Measurements from ENCODE around the gene IMMP2L.

IMMP2L gene

GRCh38 chr7:110861163-110861562 lies 701.1 kb downstream of the IMMP2L start:
- Mint-ChIP-seq H3K9me3 (no peaks in the 10 kb centered on the region), H3K4me3 (no peak overlapping the region), H3K4me1 (no peaks in the 10 kb centered on the region), H3K27ac (ENCODE audit: low read depth) (no peak overlapping the region), H3K36me3 (ENCODE audit: insufficient read depth) (peaks cover 2% of the 10 kb centered on the region), H3K27me3 (no peaks in the 10 kb centered on the region)
- no peak for DNase-seq (ENCODE audit: low spot score in 2 of 2)
- ATAC-seq (replicated peaks; ENCODE audit: extremely low read depth, poor library complexity, severe bottlenecking): no peak

GRCh38 chr7:110857106-110857505 lies 705.2 kb downstream of the IMMP2L start:
- Mint-ChIP-seq H3K27me3 (no peaks in the 10 kb centered on the region), H3K4me3 (no peak overlapping the region), H3K4me1 (no peaks in the 10 kb centered on the region), H3K27ac (ENCODE audit: low read depth) (no peak overlapping the region), H3K9me3 (no peaks in the 10 kb centered on the region), H3K36me3 (ENCODE audit: insufficient read depth) (peaks cover 2% of the 10 kb centered on the region)
- no peak for DNase-seq (ENCODE audit: low spot score in 2 of 2)
- no peak for ATAC-seq (replicated peaks; ENCODE audit: extremely low read depth, poor library complexity, severe bottlenecking)

- no peak for ATAC-seq (replicated peaks; ENCODE audit: extremely low read depth, poor library complexity, severe bottlenecking)
Measured at GRCh38 chr7:110856704-110857103, 705.6 kb downstream of the IMMP2L start.

GRCh38 chr7:110854651-110855050 lies 707.6 kb downstream of the IMMP2L start:
- peaks cover 4% of the 10 kb centered on the region for H3K36me3 Mint-ChIP-seq (ENCODE audit: insufficient read depth)
- no peak overlapping the region for H3K27ac Mint-ChIP-seq (ENCODE audit: low read depth)
- no peaks in the 10 kb centered on the region for H3K4me1 Mint-ChIP-seq
- H3K9me3 Mint-ChIP-seq: no peaks in the 10 kb centered on the region
- H3K27me3 Mint-ChIP-seq: no peaks in the 10 kb centered on the region
- no peak overlapping the region for H3K4me3 Mint-ChIP-seq
- ATAC-seq (replicated peaks; ENCODE audit: extremely low read depth, poor library complexity, severe bottlenecking): no peak
- DNase-seq (ENCODE audit: low spot score in 2 of 2): no peak

More at GRCh38 chr7:110856704-110857103, 705.6 kb downstream of the IMMP2L start:
- no peak for DNase-seq (ENCODE audit: low spot score in 2 of 2)
- Mint-ChIP-seq H3K36me3 (ENCODE audit: insufficient read depth) (peaks cover 4% of the 10 kb centered on the region), H3K4me1 (no peaks in the 10 kb centered on the region), H3K27me3 (no peaks in the 10 kb centered on the region), H3K27ac (ENCODE audit: low read depth) (no peak overlapping the region), H3K4me3 (no peak overlapping the region), H3K9me3 (no peaks in the 10 kb centered on the region)

GRCh38 chr7:110854166-110854565 lies 708.1 kb downstream of the IMMP2L start:
- H3K4me1 Mint-ChIP-seq: no peaks in the 10 kb centered on the region
- H3K27me3 Mint-ChIP-seq: no peaks in the 10 kb centered on the region
- peaks cover 4% of the 10 kb centered on the region for H3K36me3 Mint-ChIP-seq (ENCODE audit: insufficient read depth)
- H3K4me3 Mint-ChIP-seq: no peak overlapping the region
- H3K27ac Mint-ChIP-seq (ENCODE audit: low read depth): no peak overlapping the region
- DNase-seq (ENCODE audit: low spot score in 2 of 2) (no peak), ATAC-seq (replicated peaks; ENCODE audit: extremely low read depth, poor library complexity, severe bottlenecking) (no peak)
- no peaks in the 10 kb centered on the region for H3K9me3 Mint-ChIP-seq

- Mint-ChIP-seq H3K27me3 (no peaks in the 10 kb centered on the region), H3K4me3 (no peak overlapping the region), H3K4me1 (no peaks in the 10 kb centered on the region), H3K27ac (ENCODE audit: low read depth) (no peak overlapping the region), H3K36me3 (ENCODE audit: insufficient read depth) (peaks cover 2% of the 10 kb centered on the region), H3K9me3 (no peaks in the 10 kb centered on the region)
- no peak for DNase-seq (ENCODE audit: low spot score in 2 of 2)
- no peak for ATAC-seq (replicated peaks; ENCODE audit: extremely low read depth, poor library complexity, severe bottlenecking)
Measured at GRCh38 chr7:110853263-110853662, 709.0 kb downstream of the IMMP2L start.

- H3K9me3 Mint-ChIP-seq: no peaks in the 10 kb centered on the region
- no peak overlapping the region for H3K27ac Mint-ChIP-seq (ENCODE audit: low read depth)
- ATAC-seq (replicated peaks; ENCODE audit: extremely low read depth, poor library complexity, severe bottlenecking): no peak
- DNase-seq (ENCODE audit: low spot score in 2 of 2): no peak
- no peaks in the 10 kb centered on the region for H3K4me1 Mint-ChIP-seq
- peaks cover 2% of the 10 kb centered on the region for H3K36me3 Mint-ChIP-seq (ENCODE audit: insufficient read depth)
- no peaks in the 10 kb centered on the region for H3K27me3 Mint-ChIP-seq
- H3K4me3 Mint-ChIP-seq: no peak overlapping the region
Measured at GRCh38 chr7:110852156-110852940, 709.9 kb downstream of the IMMP2L start.

- no peak for DNase-seq (ENCODE audit: low spot score in 2 of 2)
- no peak overlapping the region for H3K27ac Mint-ChIP-seq (ENCODE audit: low read depth)
- no peak overlapping the region for H3K4me3 Mint-ChIP-seq
- H3K36me3 Mint-ChIP-seq (ENCODE audit: insufficient read depth): peaks cover 2% of the 10 kb centered on the region
- H3K9me3 Mint-ChIP-seq: no peaks in the 10 kb centered on the region
- no peaks in the 10 kb centered on the region for H3K4me1 Mint-ChIP-seq
- no peaks in the 10 kb centered on the region for H3K27me3 Mint-ChIP-seq
- ATAC-seq (replicated peaks; ENCODE audit: extremely low read depth, poor library complexity, severe bottlenecking): no peak
Measured at GRCh38 chr7:110850224-110850623, 712.1 kb downstream of the IMMP2L start.

GRCh38 chr7:110842796-110843195 lies 719.5 kb downstream of the IMMP2L start:
- H3K9me3 Mint-ChIP-seq: no peaks in the 10 kb centered on the region
- no peak overlapping the region for H3K4me3 Mint-ChIP-seq
- DNase-seq (ENCODE audit: low spot score in 2 of 2) (no peak), ATAC-seq (replicated peaks; ENCODE audit: extremely low read depth, poor library complexity, severe bottlenecking) (no peak)
- no peak overlapping the region for H3K27ac Mint-ChIP-seq (ENCODE audit: low read depth)
- no peaks in the 10 kb centered on the region for H3K27me3 Mint-ChIP-seq
- no peaks in the 10 kb centered on the region for H3K4me1 Mint-ChIP-seq
- no peaks in the 10 kb centered on the region for H3K36me3 Mint-ChIP-seq (ENCODE audit: insufficient read depth)

GRCh38 chr7:110841840-110842545 lies 720.3 kb downstream of the IMMP2L start:
- no peaks in the 10 kb centered on the region for H3K27me3 Mint-ChIP-seq
- H3K27ac Mint-ChIP-seq (ENCODE audit: low read depth): no peak overlapping the region
- no peak for ATAC-seq (replicated peaks; ENCODE audit: extremely low read depth, poor library complexity, severe bottlenecking)
- H3K36me3 Mint-ChIP-seq (ENCODE audit: insufficient read depth): no peaks in the 10 kb centered on the region
- H3K9me3 Mint-ChIP-seq: no peaks in the 10 kb centered on the region
- no peak overlapping the region for H3K4me3 Mint-ChIP-seq
- no peaks in the 10 kb centered on the region for H3K4me1 Mint-ChIP-seq
- DNase-seq (ENCODE audit: low spot score in 2 of 2): no peak

GRCh38 chr7:110839866-110840265 lies 722.4 kb downstream of the IMMP2L start:
- H3K27ac Mint-ChIP-seq (ENCODE audit: low read depth): no peak overlapping the region
- no peaks in the 10 kb centered on the region for H3K36me3 Mint-ChIP-seq (ENCODE audit: insufficient read depth)
- H3K27me3 Mint-ChIP-seq: no peaks in the 10 kb centered on the region
- no peak overlapping the region for H3K4me3 Mint-ChIP-seq
- H3K4me1 Mint-ChIP-seq: no peaks in the 10 kb centered on the region
- H3K9me3 Mint-ChIP-seq: no peaks in the 10 kb centered on the region
- ATAC-seq (replicated peaks; ENCODE audit: extremely low read depth, poor library complexity, severe bottlenecking) (no peak), DNase-seq (ENCODE audit: low spot score in 2 of 2) (no peak)

- no peaks in the 10 kb centered on the region for H3K36me3 Mint-ChIP-seq (ENCODE audit: insufficient read depth)
- H3K27me3 Mint-ChIP-seq: no peaks in the 10 kb centered on the region
- H3K9me3 Mint-ChIP-seq: no peaks in the 10 kb centered on the region
- DNase-seq (ENCODE audit: low spot score in 2 of 2) (no peak), ATAC-seq (replicated peaks; ENCODE audit: extremely low read depth, poor library complexity, severe bottlenecking) (no peak)
- no peaks in the 10 kb centered on the region for H3K4me1 Mint-ChIP-seq
- H3K4me3 Mint-ChIP-seq: no peak overlapping the region
- no peak overlapping the region for H3K27ac Mint-ChIP-seq (ENCODE audit: low read depth)
Measured at GRCh38 chr7:110835849-110836248, 726.4 kb downstream of the IMMP2L start.

GRCh38 chr7:110835218-110835617 lies 727.1 kb downstream of the IMMP2L start:
- ATAC-seq (replicated peaks; ENCODE audit: extremely low read depth, poor library complexity, severe bottlenecking): no peak
- no peaks in the 10 kb centered on the region for H3K27me3 Mint-ChIP-seq
- no peak overlapping the region for H3K4me3 Mint-ChIP-seq
- H3K36me3 Mint-ChIP-seq (ENCODE audit: insufficient read depth): no peaks in the 10 kb centered on the region
- H3K4me1 Mint-ChIP-seq: no peaks in the 10 kb centered on the region
- DNase-seq (ENCODE audit: low spot score in 2 of 2): no peak
- no peak overlapping the region for H3K27ac Mint-ChIP-seq (ENCODE audit: low read depth)
- no peaks in the 10 kb centered on the region for H3K9me3 Mint-ChIP-seq

All from central memory CD8-positive, alpha-beta T cell (primary cell).